Thyroid gland (tissue), 4 donors: ENCODE data around the gene ZMIZ1.

Source experiments
- CTCF ChIP-seq, 6 experiments: fragments of 200-600 bp in 3 of 6; fragments of 450-650 bp in 3 of 6; sonication (generic) in 3 of 6; IDR thresholded peaks; one replicate each; pipeline ENCODE4 v1.5.1; 2016 to 2019; ENCODE audit warnings: antibody characterized with exemption in 6 of 6, mild to moderate bottlenecking in 2 of 6, inconsistent platforms in 1 of 6, moderate library complexity in 1 of 6
- POLR2A ChIP-seq, 2 donors: fragments of 450-650 bp; IDR thresholded peaks; one replicate each; pipeline ENCODE4 v1.6.1; 2017; ENCODE audit warnings: antibody characterized with exemption in 2 of 2, mild to moderate bottlenecking in 2 of 2, moderate library complexity in 1 of 2

GRCh38 chr10:79345241-79346011, 276.7 kb downstream of the ZMIZ1 start:
- TF ChIP-seq CTCF (IDR thresholded peaks at IDR 0.05), result no peak
- TF ChIP-seq POLR2A (IDR thresholded peaks at IDR 0.05), result no peak
